Ectodermal cell (in vitro differentiated cells): ENCODE data around the gene TEX44.

Experiments
- H3K27ac ChIP-seq: 2 replicates; pipeline ENCODE4 v1.7.0; 2013; ENCODE audit warnings: mild to moderate bottlenecking, low read depth, low read length; ENCODE audit not compliant: insufficient read depth, poor library complexity, severe bottlenecking
- H3K27me3 ChIP-seq: 2 replicates; pipeline ENCODE4 v1.7.0; 2013; ENCODE audit warnings: mild to moderate bottlenecking, low read length; ENCODE audit not compliant: insufficient read depth, control insufficient read depth, poor library complexity, severe bottlenecking
- H3K36me3 ChIP-seq: one replicate; pipeline ENCODE4 v1.7.0; 2013; ENCODE audit warnings: low read length; ENCODE audit not compliant: control insufficient read depth, insufficient read depth
- H3K4me1 ChIP-seq: one replicate; pipeline ENCODE4 v1.7.0; 2013; ENCODE audit warnings: low read length; ENCODE audit not compliant: control insufficient read depth, insufficient read depth
- H3K4me3 ChIP-seq: 2 replicates; pipeline ENCODE4 v1.7.0; 2013; ENCODE audit warnings: low read depth, low read length, control low read depth; ENCODE audit not compliant: insufficient read depth
- H3K9me3 ChIP-seq: 2 replicates; pipeline ENCODE4 v1.7.0; 2013; ENCODE audit warnings: mild to moderate bottlenecking, low read length, moderate library complexity; ENCODE audit not compliant: control insufficient read depth
- WGBS, 2 experiments: methylation state at CpG; one replicate each; pipeline ENCODE4 v1.1.7; 2013; ENCODE audit warnings: missing lambda C conversion rate in 2 of 2; 5-methylcytosine and 5-hydroxymethylcytosine counted together

The TEX44 gene

GRCh38 chr2:231589656-231590055 lies 3.0 kb upstream of the TEX44 start:
- Histone ChIP-seq H3K36me3 (no peaks in the 10 kb centered on the region), H3K9me3 (no peaks in the 10 kb centered on the region), H3K27ac (no peak overlapping the region), H3K4me3 (no peak overlapping the region), H3K4me1 (peaks cover 8% of the 10 kb centered on the region), H3K27me3 (no peaks in the 10 kb centered on the region)
- 94 to 96% methylated on average over 7 of the region's 7 CpGs for WGBS, 2 experiments

DNA sequence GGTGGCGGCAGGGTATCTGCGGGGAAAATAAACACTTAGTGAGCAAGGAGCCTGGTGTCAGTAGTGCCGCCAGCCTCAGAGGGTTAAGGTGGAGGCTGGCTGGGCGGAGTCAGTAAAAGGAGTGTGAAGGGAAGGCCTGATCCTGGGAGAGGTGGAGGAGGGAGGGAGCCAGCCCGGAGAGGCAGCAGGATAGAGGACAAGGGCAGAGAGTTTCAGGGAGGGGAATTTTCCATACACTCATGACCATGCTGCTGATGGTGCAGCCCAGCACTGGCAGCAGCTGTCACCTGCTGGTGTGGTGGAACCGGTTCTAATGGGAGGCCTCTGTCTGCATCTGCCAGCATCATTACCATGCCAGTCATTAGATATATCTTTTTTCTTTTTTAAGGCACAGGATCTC lies 2.0 kb upstream of the TEX44 start:
- Histone ChIP-seq H3K36me3 (no peaks in the 10 kb centered on the region), H3K9me3 (no peaks in the 10 kb centered on the region), H3K4me1 (peaks cover 8% of the 10 kb centered on the region), H3K27me3 (no peaks in the 10 kb centered on the region), H3K27ac (no peak overlapping the region), H3K4me3 (no peak overlapping the region)
- WGBS, 2 experiments, result 57 to 59% methylated on average over 6 of the region's 6 CpGs

- Histone ChIP-seq H3K4me1 (peaks cover 8% of the 10 kb centered on the region), H3K9me3 (no peaks in the 10 kb centered on the region), H3K36me3 (no peaks in the 10 kb centered on the region), H3K4me3 (no peak overlapping the region), H3K27ac (no peak overlapping the region), H3K27me3 (no peaks in the 10 kb centered on the region)
- 95 to 96% methylated on average over 16 of the region's 16 CpGs for WGBS, 2 experiments
These were observed 1.0 kb downstream of the TEX44 start for GRCh38 chr2:231593666-231594065.

GRCh38 chr2:231597014-231597611 lies 4.4 kb downstream of the TEX44 start:
- Histone ChIP-seq H3K4me3 (no peak overlapping the region), H3K27me3 (no peaks in the 10 kb centered on the region), H3K36me3 (no peaks in the 10 kb centered on the region), H3K9me3 (no peaks in the 10 kb centered on the region), H3K4me1 (peaks cover under 1% of the 10 kb centered on the region), H3K27ac (no peak overlapping the region)
- WGBS, 2 experiments, result 91 to 93% methylated on average over 18 of the region's 18 CpGs

DNA sequence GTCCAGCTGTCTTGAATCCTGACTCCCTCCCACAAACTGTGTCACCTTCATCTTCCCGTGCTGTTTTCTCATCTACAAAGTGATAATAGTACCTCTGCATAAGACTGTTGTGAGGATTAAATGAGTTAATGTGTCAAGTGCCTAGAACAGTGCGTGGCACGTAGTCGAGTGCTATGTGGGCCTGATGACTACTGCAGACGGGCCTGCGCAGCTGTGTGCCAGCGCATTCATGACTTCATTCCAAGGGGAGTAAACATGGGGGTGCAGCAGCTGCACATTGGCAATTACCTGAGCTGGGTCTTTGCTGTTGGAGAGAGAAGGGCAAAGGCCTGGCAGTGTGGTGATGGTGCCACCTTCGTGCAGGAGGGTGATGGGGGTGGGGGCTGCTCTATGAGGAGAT lies 5.0 kb downstream of the TEX44 start:
- Histone ChIP-seq H3K27ac (no peak overlapping the region), H3K36me3 (no peaks in the 10 kb centered on the region), H3K4me1 (peaks cover 6% of the 10 kb centered on the region), H3K4me3 (no peak overlapping the region), H3K9me3 (no peaks in the 10 kb centered on the region), H3K27me3 (no peaks in the 10 kb centered on the region)
- WGBS, 2 experiments, result 87 to 92% methylated on average over 8 of the region's 8 CpGs

DNA sequence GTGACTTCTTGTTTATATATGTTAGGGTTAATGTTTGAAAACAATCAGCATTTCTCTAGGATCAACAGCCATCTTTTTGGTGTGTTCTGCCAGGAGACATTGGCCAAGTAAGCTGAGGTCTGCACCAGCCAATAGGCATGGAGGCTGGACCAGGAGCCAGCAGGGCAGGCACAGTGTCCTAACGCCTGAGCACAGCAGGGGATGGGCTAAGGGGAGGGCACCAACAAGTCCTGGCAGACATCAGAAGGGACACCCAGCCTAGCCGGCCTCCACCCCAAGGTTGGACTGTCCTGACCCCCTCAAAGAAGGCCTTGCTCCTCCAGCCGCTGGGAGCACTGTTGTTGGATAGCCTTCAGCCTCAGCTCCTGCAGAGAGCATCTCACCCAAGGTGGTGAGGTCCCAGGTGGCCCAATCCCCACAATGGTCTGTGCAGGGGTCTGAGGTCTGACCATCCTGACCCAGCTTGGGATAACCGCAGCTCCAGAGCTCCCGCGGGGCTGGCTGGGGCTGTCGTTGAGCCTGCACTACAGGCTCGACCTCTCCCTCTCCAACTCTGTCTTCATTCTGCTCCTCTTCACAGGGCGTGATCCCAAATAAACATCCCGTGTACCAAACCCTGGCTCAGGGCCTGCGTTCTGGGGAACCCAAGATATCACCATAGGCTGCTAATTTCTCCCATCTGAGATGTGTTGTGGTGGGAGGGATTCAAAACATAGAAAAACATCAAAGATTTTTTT lies 8.1 kb downstream of the TEX44 start:
- Histone ChIP-seq H3K27me3 (no peaks in the 10 kb centered on the region), H3K9me3 (no peaks in the 10 kb centered on the region), H3K36me3 (no peaks in the 10 kb centered on the region), H3K27ac (no peak overlapping the region), H3K4me1 (peaks cover 28% of the 10 kb centered on the region), H3K4me3 (no peak overlapping the region)
- 77 to 78% methylated on average over 11 of the region's 11 CpGs for WGBS, 2 experiments

DNA sequence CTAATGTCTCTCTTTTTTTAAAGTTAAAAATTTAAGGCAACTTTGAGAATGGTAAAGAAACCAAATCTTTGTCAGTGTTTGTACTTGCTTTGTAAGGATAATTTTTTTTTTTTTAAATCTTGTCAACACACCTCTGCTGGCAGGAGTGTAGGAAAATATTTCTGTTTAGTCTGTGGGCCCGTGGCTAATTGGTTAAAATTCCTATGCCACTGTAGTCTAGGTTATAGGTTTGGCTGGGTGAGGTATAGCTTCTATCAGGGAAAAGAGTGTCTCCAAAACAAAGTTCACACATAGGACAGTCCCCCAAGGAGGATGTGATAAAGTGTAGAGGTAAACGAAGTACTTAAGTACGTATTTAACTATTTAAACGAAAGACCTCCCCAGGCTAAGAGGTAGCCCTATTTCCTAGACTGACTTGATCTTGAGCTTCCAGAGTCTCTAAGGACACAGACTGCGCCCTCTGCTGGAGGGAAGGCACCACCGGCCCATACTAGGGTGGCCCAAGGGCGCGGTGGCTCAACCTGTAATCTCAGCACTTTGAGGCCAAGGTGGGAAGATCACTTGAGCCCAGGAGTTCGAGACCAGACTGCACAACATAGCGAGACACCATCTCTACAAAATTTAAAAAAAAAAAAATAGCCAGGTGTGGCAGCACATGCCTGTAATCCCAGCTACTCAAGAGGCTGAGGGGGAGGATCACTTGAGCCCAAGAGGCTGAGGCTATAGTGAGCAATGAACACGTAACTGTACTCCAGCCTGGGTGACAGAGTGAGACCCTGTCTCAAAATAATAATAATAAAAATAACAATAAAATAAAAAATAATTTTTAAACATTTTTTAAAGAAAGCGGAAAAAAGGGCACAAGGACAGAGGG lies 8.9 kb downstream of the TEX44 start:
- WGBS, 2 experiments, result 26 to 32% methylated on average over 11 to 12 of the region's 12 CpGs

GRCh38 chr2:231602859-231603467 lies 10.3 kb downstream of the TEX44 start:
- Histone ChIP-seq H3K27ac (peak overlapping the region; percentile 99), H3K9me3 (no peaks in the 10 kb centered on the region), H3K27me3 (no peaks in the 10 kb centered on the region), H3K4me1 (peaks cover 35% of the 10 kb centered on the region), H3K36me3 (no peaks in the 10 kb centered on the region), H3K4me3 (no peak overlapping the region)
- 20 to 33% methylated on average over 6 of the region's 6 CpGs for WGBS, 2 experiments

More for the DNA sequence above, 8.9 kb downstream of the TEX44 start:
- no peaks in the 10 kb centered on the region for H3K36me3 ChIP-seq
- H3K4me1 ChIP-seq, result peaks cover 35% of the 10 kb centered on the region
- no peaks in the 10 kb centered on the region for H3K27me3 ChIP-seq
- H3K4me3 ChIP-seq, result no peak overlapping the region
- no peak overlapping the region for H3K27ac ChIP-seq
- no peaks in the 10 kb centered on the region for H3K9me3 ChIP-seq

GRCh38 chr2:231604101-231604684 lies 11.5 kb downstream of the TEX44 start:
- H3K27me3 ChIP-seq, result no peaks in the 10 kb centered on the region
- H3K27ac ChIP-seq, result peak overlapping the region; percentile 99
- H3K36me3 ChIP-seq, result no peaks in the 10 kb centered on the region
- no peaks in the 10 kb centered on the region for H3K9me3 ChIP-seq
- peaks cover 35% of the 10 kb centered on the region for H3K4me1 ChIP-seq
- WGBS, 2 experiments, result 15 to 16% methylated on average over 40 of the region's 40 CpGs
- H3K4me3 ChIP-seq, result peak overlapping the region; percentile 38
